ENCODE measurements around the gene GLI3.
A peak's percentile ranks its signal among the peaks of the same experiment; 100 is the strongest.

GLI3 gene

DNA sequence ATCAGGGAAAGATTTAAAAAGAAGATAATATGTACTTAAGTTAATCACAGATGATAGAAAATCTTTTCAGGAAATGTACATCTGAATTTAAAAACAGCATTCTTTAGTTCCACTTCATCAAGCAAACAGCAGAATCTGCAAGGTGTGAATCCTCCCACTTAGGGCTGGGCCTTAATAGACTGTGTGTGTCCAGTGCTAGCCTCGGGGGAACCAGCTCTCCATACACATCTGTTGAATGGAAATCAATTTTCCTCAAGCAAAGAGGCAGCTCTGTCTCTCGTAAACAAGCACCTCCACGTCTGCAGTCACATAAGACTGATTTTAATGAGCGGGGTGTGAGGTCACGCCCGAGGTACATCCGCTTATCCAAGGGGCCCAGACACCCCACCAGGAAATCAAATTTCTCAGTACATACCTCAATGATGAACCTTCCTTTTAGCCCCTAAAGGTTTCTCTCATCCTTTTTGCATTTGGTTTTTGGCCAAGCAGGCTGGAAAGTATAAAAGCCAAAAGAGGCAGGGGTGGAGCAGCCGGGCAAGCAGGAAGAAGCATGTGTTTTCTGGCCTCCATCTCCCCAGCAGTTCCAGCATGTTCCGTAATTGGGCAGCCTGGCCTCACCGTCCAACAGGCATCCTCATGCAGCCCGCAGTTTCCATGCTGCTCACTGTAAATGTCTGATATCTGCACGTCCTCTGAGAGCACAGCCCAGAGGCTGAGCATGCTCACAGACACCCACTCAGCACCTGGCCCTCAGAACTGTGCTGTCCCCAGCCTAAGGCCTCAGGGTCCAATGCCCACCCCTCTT, 131.3 kb downstream of the GLI3 start:
- DNase-seq (ENCODE audit: low spot score) = no peak

DNA sequence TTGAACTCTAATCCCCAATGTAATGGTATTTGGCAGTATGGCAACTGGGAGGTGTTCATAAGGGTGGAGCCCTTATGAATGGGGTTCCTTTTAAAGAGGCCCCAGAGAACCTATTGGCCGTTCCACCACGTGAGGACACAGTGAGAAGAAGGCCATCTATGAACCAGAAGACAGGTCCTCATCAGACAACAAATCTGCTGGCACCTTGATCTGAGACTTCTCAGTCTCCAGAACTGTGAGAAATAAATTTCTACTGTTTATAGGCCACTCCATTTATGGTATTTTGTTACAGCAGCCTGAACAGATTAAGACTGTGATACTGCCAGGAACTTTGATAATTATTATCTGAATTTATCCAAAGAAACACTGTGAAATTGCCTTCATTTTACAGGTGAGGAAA, 132.3 kb downstream of the GLI3 start:
- no peak for DNase-seq (ENCODE audit: low spot score)

DNA sequence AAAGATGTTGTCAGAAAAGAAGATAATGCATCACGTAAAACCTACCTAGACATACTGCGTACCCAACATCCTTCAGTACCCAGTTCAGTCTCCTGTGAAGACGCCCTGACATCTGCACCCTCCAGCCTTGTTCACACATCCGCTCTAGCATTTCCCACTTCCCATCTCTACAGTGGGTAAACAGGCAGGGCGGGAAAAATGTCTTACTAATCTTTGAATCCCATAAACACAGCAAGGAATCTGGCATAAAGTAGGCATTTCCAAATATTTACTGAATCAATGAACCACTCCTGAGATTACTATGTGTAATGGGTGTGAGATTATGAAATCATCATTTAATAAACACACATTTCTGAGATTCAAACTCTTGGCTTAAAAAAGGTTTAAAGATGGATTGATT, 132.8 kb downstream of the GLI3 start:
- DNase-seq (ENCODE audit: low spot score) = no peak

DNA sequence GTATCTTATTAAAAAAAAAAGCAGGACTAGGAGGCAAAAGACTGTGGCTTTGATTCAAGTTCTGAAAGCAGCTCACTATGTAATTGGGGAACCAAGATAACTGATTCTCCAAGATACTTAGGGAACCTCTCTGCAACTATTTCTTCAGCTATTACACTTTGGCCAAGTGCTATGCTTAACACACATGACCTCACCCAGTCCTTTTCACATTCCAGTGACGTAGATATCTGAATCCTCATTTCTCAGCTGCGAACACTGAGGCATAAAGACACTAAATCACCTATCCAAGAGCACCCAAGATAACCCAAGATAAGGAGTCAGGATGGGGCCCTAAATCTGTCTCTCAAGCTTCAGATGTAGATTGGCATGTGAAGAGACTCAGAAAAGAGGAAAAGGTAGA, 133.6 kb downstream of the GLI3 start:
- no peak for DNase-seq (ENCODE audit: low spot score)

DNA sequence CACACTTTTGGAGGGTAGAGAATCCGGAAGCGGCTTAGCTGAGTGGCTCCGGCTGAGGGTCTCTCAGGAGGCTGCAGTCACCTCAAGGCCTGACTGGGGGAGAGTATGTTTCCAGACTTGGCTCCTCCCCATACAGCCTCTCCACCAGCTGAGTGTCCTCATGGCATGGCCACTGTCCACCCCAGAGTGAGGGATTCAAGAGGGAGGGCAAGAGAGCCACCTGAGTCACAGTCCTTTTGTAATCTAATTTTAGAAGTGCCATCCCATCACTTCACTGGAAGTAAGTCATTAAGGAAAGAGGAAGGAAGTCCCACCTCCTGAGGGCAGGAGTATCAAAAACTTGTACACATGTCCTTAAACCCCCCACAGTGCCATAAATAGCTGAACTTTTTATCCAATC, 134.0 kb downstream of the GLI3 start:
- DNase-seq (ENCODE audit: low spot score) = no peak

DNA sequence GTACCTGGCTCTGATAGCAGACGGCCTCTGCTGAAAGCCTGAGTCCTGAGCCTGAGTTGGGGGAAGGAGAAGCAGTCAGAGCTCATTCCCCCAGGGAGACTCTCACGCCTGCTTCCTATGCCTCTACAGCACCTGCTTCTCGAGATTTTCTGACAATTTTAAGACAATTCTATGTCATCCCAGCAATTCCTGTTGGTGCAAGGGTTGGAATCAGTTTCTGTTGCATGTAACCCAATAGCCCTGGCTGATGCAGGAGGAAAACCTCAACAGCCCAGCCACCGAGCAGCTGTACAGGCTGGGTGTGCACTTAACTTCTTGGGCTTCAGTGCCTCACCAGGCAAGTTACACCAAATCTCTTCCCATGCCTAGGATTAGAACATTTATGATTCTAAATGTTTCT, 134.7 kb downstream of the GLI3 start:
- DNase-seq (ENCODE audit: low spot score) = no peak

DNA sequence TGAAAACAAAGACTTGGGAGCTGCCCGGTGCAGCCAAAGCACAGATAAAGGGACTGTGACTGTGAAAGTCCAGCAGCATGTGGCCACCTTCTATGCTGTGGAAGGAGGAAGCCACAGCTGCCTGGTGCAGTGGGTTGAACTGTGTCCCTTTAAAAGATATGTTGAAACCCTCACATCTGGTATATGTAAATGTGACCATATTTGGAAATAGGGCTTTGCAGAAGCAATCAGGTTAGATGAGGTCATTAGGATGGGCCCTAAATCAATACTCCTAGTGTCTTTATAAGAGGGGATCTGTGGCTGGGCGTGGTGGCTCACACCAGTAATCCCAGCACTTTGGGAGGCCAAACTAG, 136.9 kb downstream of the GLI3 start:
- DNase-seq (ENCODE audit: low spot score) = no peak

DNA sequence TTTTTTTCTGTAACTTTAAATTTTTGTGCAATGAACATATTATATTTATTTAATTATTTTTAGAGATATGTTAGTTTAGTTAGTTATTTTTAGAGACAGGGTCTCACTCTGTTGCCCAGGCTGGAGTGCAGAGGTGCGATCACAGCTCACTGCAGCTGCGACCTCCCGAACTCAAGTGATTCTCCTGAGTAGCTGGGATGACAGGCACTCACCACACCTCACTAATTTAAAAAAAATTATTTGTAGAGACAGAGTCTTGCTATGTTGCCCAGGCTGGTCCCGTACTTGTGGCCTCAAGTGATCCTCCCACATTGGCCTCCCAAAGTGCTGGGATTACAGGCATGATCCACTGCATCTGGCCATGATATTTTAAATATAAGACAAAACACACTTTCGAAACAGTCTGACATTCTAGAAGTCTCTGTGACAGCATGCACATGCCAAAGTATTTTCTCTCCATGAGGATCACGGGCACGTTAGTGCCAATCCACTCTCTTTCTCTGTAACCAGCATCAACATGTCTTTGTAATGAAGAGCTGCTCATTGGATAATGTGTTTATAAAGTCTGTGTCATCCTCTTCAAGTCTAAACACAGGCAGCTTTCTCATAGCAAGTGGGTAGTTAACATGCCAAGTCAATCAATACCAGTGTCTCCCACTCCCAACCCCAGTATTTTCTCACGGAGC, 137.4 kb downstream of the GLI3 start:
- no peak for DNase-seq (ENCODE audit: low spot score)

DNA sequence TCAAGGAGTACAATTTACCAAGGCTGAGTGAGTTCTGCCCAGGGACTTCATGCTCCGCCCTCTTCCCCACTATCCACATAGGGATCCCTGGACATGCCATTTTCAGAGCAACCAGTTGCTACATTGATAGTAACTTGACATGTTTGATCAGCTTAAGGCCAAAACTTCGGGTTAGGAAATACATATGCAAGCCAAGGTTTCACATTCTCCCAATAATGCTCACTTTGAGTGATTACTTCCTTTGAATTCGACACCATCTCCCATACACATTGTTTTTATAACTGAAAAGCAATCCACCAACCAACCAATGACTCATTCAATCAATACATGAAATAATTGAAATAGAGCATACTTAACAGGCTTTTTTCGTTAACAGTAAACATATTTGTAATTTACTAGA, 137.9 kb downstream of the GLI3 start:
- no peak for DNase-seq (ENCODE audit: low spot score)

DNA sequence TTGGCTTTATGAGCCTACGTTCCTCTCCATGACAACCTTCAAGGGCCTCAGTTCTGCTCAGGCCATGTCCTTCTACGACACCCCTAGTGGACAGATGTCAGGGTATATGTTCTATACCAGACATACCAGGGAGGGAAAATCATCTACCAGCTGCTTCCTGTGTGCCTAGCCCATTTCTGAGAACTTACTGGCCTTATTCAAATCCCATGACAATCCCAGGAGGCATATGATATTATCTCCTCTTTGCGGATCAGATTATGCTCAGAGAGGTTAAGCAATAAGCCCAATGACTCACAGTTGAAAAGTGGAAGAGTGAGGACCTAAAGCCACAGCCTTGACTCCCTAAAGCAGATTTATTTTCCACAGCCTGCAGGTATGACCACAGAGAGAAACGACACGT, 139.3 kb downstream of the GLI3 start:
- DNase-seq (ENCODE audit: low spot score) = peak; percentile 14

DNA sequence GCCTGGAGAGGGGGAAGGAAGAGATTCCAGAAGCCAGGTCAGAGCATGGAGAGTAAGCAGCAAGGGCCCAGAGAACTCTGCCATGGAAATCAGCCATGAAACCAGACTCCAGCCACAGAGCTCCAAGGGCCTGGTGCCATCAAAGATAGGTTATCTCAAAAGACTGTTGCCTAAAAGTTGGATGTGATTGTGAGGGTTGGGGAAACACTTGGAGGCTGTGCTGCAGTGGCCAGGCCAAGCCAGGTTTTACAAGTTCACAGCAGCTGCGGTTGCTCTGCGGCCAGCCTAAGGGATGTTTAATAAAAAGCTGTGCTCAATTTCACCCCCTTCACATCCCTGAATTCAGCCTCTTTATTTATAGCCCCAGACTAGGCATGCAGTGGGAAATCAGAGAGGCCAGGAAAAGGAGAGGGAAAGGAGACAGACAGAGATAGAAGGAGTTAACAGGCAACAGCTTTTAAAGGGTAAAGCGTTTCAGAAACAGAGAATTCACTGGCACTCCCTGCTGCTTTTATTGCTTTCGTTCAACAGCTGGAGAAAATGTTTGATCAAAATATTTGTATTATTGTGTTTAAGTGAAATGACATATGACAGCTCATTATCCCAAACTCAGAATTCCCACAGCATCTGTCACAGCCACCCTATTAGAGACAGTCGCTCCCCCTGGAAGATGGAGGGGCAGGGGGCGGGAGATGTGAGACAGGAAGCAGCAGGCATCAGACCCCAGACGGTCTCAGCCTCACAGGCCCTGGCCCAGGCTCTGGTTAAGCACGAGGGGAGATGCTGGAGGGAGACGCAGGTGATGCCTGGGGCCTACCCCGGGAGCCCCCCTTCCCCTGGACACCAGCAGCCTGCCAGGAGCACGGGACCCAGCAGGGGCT, 140.1 kb downstream of the GLI3 start:
- no peak for DNase-seq (ENCODE audit: low spot score)

DNA sequence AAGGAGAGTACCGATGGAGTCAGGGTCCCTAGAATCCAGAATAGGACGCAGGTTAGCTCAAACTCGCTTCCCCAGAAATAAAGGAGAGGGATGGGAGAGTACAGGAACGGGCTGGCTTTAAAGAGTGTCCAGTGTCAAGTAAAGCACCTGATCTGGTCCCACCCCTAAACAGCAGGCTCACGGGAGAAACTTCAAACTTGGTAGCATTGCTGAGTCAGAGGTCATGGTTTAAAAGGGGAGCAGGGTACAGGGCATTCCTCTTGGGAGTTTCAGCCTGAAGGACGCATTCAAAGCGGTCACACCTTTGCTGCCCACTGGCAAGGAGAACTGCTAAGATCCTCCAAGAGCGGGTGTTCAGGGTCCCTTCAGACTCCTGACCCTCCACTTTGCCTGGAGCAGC, 140.7 kb downstream of the GLI3 start:
- DNase-seq (ENCODE audit: low spot score) = no peak

DNA sequence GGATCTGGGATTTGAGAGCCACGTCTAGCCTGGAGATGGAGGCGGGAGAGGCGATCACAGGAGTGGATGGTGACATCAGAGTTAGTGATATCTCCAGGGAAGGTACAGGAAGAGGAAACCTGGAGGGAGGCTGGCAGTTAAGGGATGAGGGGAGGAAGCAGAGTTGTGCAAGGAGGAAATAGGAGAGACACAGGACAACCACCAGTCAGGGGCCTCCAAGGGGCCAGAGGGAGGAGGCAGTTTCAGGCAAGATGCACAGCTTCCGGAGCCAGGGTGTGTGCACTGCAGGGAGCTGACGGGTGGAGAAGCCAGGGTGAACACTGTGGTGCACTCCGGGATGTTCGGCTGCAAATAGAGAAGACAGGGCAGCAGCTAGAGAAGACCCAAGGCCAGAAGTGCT, 141.2 kb downstream of the GLI3 start:
- DNase-seq (ENCODE audit: low spot score) = no peak

DNA sequence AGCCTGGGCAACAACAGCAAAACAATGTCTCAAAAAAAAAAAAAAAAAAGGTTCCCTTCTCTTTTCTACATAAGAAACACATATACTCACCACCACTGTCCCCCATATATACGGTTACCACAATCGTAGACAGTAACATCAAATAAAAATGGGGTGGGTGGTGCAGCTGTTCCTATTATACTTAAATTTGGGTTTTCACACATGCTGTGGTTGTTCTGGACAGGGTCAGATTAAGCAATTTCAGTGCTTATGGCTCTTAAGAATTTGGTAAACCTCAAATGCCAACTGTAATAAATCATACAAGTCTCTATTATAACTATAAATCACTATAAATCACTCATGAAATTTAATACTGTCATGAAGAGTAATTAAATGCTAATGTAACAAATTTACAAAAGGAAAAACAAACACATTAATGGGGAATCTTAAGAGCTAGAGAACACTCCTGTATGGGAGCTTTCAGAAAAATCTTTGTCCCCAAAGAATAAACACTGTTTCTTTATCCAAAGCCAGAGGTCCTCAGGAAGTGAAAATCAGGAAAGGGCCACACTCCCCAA, 143.6 kb downstream of the GLI3 start:
- no peak for DNase-seq (ENCODE audit: low spot score)

DNA sequence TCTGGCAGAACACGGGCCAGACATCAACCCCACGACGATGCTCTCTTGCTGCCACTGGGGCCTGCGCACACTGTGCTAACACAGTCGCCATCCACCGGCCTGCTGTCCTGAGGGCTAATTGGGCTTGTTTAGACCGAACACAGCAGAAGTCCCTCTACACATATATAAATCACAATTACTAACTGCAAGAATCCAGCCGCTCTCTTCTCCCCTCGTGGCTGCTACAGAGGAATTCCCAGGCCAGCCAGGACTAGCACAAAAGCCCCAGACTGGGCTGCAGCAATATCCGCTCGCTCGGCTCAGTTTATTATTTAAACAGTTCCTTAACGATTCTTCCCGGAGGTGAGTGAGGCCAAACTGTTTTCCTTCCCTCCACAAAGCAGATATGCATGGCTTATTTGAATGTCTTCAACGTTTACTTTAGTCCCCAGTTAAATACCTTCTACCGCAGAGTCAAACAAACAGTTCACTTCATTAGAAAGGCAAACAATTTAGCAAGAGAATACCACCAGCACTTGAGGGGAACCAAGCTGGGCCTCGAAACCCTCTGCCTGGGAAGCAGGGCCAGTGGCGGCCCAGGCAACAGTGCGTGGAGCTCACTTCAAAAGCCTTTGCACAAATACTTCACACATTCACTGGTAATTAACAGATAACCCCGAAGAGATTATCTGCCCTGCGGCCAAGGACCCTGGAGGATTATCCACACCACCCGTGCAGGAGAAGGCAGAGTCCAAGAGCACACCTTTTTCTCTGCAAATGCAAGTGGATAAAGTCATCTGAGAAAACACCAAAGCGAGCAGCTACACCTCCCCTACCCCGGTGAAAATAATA, 145.3 kb downstream of the GLI3 start:
- no peak for DNase-seq (ENCODE audit: low spot score)

DNA sequence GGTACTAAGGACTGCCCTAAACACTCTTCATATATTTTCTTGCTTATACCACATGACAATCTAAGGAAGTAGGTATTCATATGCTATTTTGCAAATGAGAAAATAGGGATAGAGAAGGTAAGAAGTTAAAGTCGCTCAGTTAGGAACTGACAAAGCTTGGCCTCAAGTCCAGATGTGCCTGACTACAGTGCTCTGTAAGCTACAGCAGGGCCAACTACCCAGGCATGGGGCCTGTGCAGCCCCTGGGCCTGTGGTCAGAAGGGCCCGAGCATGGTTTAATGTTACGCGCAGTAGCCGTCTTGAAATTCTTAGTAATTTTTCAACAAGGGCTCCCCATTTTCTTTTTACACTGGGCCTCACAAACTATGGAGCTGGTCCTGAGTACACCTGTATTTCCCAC, 146.2 kb downstream of the GLI3 start:
- no peak for DNase-seq (ENCODE audit: low spot score)

DNA sequence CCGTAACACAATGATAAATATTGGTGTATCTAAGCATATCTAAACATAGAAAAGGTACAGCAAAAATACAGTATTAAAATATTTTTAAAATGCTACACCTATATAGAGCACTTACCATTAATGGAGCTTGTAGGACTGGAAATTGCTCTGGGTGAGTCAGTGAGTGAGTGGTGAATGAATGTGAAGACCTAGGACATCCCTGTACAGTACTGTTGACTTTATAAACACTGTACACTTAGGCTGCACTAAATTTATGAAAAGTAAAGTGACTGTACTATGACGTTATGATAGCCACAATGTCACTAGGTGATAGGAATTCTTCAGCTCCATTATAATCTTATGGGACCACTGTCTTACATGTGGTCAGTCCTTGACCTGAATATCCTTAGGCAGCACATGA, 147.0 kb downstream of the GLI3 start:
- no peak for DNase-seq (ENCODE audit: low spot score)

DNA sequence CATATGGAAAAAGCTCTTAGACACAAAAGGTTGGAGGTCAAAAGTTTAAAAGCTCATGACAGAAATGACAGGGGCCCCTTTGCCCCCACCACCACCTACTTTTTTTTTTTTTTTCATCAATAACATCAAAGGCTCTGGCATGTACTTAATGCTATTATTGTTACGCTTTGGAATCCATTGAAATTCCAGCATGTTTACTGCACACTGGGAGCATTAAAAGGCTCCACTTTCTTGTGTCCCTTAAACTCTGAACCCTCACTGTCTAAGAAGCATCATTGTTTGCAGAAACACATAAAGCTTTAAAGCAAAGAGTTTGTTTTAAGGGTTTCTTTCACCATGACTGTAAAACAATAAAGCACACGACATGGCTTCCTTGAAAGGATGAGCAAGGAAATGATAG, 149.4 kb downstream of the GLI3 start:
- no peak for DNase-seq (ENCODE audit: low spot score)

DNA sequence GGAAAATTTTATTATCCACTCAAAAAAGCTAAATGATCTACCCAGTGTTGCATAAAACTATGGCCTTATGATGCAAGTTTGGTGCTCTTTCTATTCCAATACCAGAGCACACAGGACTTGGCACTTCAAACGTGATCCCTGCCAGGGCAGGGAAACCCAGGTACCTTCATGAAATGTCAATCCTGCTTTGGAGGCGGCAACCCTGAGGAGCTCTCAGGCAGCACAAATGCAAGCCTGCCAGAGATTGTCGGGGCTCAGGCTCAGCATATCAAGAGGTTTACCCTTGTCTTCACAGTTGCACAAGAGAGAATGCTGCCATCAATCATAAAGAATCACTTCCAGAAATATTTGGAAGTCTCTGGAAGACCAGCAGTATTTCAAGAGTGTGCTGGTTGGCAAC, 151.5 kb downstream of the GLI3 start:
- no peak for DNase-seq (ENCODE audit: low spot score)

DNA sequence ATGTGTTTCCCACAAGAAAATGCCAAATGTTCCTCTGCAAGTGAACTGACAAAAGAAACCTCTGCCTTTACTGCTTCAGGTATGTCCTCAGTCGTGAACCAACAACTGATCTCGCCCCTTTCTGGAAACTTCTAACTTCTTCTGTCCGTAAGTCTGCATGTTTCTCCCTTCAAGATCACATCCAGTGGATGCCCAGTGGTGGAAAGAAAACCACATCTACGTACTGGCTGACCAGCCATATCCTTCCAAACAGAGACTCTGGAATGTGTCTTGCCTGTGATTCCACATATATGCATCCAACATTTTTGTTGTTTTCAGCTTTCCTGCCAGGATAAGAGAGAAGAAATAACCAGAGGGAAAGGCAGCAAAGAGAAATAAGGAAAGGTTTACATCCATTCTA, 152.7 kb downstream of the GLI3 start:
- DNase-seq (ENCODE audit: low spot score) = no peak

DNA sequence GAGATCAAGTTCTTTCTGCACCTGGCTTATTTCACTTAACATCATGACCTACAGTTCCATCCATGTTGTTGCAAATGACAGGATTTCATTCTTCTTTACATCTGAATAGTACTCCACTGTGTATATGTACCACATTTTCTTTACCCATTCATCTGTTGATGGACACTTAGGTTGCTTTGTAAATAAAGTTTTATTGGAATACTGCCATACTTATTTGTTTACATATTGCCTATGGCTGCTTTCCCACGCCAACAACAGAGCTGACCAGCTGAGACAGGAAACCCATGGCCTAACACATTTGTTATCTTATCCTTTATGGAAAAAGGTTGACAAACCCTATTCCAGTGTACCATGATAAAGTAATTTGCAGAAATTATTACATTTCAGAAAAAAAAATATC, 153.7 kb downstream of the GLI3 start:
- no peak for DNase-seq (ENCODE audit: low spot score)

DNA sequence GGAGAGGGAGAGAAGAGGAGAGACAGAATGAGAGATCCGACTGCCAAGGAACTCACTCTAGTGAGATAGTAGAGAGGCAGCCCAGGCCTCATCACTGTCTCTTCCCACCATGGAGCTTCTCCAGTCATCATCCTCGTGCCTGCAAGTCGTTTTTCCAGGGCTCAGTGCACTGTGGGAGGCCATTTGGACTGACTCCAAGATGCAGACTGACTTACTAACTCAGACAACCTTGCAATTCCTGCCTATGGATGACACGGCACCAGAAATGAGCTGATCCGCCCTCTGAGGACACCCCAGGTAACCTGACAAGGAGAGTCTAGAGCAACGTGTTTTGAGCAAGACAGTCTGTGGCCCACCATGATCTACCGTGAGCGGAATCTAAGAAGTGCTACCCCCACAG, 154.9 kb downstream of the GLI3 start:
- DNase-seq (ENCODE audit: low spot score) = no peak

Data from RKO (cell line).